ENCODE measurements around the gene CNTROB.

CNTROB gene, protein sequence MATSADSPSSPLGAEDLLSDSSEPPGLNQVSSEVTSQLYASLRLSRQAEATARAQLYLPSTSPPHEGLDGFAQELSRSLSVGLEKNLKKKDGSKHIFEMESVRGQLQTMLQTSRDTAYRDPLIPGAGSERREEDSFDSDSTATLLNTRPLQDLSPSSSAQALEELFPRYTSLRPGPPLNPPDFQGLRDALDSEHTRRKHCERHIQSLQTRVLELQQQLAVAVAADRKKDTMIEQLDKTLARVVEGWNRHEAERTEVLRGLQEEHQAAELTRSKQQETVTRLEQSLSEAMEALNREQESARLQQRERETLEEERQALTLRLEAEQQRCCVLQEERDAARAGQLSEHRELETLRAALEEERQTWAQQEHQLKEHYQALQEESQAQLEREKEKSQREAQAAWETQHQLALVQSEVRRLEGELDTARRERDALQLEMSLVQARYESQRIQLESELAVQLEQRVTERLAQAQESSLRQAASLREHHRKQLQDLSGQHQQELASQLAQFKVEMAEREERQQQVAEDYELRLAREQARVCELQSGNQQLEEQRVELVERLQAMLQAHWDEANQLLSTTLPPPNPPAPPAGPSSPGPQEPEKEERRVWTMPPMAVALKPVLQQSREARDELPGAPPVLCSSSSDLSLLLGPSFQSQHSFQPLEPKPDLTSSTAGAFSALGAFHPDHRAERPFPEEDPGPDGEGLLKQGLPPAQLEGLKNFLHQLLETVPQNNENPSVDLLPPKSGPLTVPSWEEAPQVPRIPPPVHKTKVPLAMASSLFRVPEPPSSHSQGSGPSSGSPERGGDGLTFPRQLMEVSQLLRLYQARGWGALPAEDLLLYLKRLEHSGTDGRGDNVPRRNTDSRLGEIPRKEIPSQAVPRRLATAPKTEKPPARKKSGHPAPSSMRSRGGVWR

GRCh38 chr17:7931709-7932482 lies at the start of gene CNTROB, which contains the start of gene TRAPPC1:
CNTROB (plus strand) TSS chr17:7932206; CDS start chr17:7933080, 874 bp downstream.
TRAPPC1 (minus strand) TSS chr17:7931946; CDS start chr17:7931829, 117 bp downstream.
- DNase-seq (ENCODE audit: low read depth): peak; percentile 99

DNA sequence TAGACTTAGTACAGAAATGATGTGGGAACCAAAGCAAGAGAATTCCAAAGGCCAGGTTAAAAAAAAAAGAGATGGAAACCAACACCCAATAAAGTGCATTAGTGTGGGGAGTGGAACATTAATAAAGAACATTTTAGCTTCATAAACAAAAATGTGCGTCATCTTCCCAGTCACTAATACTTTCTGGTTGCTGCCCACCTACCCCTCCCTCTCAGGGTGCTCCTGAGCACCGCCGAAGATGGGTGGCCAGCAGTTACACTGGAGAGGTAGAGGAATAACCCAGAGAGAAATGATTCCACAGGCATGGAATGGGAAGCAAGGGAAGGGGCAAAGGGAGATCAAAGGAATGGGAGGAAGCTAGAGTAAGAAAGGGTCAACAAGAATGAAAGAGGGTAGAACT lies 49.4 kb upstream of the CNTROB start:
- DNase-seq (ENCODE audit: low read depth): no peak

DNA sequence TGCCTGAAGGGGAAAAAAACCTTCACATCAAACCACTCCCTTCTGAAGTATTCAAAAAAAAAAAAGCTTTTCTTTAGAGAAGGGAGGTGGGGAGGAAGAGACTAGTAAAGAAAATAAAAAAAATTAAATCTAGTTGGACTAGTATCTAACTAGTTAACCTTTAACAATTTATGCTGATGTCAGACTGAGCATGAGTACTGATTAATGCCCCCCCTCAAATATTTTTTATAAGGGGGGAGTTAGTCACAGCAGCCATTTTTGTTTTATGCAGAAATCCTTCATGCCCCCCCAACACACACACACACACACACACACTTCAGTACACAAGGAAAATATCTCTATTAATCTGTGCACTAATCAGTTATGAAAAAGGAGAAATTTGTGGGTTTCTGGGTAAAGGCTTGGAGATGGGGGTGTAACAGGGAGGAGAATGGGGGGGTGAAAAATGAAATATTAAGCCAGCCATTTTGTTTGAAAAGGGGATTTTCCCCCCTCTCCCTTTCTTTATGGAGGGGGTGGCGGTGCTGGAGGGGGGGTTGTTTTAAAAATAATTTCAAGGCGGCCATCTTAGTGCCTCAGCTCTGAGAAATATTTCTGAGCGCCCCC lies 48.1 kb upstream of the CNTROB start:
- peak; percentile 15 for DNase-seq (ENCODE audit: low read depth)

DNA sequence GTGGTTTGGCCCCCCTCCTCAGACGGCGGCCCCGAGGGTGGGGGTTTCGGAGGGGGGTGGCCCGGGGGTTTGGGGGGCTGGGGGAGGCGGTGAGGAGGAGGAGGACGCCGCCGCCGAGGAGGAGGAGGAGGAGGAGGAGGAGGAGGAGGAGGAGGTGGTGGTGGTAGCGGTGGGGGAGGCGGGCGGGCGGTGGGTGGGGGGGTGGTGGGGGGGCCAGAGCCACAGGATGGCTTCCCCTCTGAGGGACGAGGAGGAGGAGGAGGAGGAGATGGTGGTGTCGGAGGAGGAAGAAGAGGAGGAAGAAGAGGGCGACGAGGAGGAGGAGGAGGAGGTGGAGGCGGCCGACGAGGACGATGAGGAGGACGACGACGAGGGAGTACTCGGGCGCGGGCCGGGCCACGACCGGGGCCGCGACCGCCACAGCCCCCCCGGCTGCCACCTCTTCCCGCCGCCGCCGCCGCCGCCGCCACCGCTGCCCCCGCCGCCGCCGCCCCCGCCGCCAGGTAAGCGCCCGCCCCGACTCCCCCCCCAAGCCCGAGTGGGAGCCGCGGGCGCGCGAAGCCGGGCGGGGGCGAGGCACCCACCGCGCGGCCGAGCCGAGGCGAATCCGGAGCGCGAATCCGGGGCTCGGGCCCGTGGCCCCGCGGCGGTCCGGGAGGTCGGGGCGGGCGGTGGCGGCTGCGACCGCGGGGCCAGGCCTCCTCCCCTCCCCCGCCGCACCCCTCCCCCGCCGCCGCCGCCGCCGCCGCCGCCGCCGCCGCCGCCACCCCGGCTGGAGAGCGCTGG lies 47.2 kb upstream of the CNTROB start:
- DNase-seq (ENCODE audit: low read depth): peak; percentile 26

GRCh38 chr17:7885367-7886226 lies 46.4 kb upstream of the CNTROB start:
- peak; percentile 26 for DNase-seq (ENCODE audit: low read depth)

DNA sequence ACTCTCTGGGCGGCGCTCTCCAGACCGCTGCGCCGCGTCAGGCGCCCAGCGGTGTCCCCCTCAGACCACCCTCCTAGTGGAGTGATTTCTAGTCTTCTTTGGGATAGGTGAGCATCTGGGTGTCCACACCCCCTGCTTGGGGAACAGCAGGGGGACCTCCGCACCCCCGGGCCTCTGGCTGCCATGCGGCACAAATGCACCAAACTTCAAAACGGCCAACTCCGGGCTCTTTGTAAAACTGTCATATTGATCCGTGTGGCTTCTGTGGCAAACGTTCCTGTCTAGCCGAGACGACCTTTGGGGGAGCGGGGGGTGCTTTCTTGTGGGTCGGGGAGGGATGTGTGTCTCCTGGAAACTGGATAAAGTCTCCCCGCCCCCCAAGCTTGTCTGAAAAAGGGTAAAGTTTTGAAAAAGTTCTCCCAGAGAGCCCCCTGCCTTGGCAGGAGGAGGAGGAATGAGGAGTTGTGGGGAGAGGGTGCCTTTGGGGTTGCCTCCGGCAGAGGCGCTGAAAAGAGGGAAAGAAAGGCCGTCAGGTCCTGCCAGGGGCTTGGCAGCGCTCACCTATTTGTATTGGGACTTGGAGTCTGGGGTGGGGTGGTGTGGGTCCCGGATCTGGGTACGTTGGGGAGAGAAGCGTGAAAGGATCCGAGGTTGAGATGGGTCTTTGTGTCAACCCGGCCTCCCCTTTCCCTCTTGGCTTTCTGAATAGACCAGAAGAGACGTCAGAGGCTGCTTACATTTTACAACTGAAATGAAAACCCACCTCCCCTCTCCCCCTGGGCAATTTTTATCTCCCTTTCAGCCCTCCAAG lies 45.6 kb upstream of the CNTROB start:
- DNase-seq (ENCODE audit: low read depth): peak; percentile 34

- no peak for DNase-seq (ENCODE audit: low read depth)
Observed at GRCh38 chr17:7887038-7887481, 44.9 kb upstream of the CNTROB start.

DNA sequence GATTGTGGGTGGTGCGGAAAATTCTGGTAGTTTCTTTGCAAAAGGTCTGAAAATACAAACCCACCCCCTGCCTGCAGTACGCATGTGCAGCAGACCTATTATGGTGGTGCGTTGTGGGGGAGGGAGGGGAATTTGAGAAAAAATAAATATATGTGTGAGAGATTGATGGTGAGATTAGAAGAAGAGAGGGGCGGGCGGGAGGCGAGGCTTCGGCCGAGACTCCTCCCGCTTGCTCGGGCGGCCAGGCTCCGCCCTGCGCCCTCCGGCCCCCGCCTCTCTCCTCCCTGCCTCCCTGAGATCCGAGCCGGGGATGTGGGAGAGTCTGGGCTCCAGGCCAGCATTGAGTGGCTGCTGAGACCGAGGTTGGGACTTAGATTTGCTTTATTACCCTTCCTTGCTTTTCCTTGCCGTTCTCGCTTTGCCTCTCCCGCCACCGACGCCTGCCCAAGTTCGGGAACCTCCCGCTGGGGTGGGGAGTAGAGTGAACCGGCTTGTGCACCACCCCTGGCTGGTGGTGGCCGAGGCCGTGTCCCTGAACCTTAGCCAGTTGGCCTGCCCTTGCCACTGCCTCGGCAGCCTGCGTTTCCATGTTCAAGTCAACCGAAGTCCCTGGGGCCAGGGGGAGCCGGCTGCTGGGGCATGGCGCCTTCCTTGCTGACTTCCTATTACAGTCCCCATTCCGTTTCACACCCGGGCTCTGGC lies 44.4 kb upstream of the CNTROB start:
- DNase-seq (ENCODE audit: low read depth): peak; percentile 80

DNA sequence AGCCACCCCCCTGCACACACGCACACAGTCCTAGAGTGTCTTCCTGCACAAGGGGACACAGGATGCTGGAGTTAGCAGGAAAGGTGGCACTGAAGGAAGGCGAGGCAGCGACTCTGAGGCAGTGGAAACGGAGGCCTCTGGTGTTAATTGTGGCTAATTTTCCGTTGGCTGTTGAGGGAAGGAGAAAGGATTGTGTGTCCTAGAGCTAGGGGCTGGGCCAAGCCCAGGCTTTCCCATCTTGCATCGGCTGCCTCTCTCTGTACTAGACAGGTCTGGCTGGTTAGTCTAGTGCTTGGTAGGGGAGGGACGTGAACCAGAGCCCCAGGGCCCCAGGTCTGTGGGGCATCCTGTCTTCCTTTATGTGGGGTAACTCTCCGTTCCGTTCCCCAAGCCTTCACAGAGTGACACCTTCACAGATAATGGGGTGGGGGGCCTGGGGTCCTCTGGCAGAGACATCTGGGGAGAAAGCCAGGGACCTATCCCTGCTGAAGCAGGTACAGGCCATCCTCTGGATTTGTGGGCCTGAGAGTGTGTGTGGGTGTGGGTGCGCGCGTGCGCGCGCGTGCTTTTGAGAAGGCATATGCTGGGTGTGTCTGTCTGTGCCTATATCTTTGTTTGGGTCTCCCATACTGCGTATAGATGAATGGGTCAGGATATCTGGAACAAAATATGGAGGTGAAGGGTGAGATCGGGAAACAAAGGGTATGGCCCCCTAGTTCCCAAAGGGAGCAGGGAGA lies 43.7 kb upstream of the CNTROB start, which contains the start of gene CHD3:
Gene CHD3, plus strand, starts transcription at position 606 of the 737 bp plus-strand sequence. CDS start 212 bp downstream, outside the sequence.
- peak; percentile 36 for DNase-seq (ENCODE audit: low read depth)

DNA sequence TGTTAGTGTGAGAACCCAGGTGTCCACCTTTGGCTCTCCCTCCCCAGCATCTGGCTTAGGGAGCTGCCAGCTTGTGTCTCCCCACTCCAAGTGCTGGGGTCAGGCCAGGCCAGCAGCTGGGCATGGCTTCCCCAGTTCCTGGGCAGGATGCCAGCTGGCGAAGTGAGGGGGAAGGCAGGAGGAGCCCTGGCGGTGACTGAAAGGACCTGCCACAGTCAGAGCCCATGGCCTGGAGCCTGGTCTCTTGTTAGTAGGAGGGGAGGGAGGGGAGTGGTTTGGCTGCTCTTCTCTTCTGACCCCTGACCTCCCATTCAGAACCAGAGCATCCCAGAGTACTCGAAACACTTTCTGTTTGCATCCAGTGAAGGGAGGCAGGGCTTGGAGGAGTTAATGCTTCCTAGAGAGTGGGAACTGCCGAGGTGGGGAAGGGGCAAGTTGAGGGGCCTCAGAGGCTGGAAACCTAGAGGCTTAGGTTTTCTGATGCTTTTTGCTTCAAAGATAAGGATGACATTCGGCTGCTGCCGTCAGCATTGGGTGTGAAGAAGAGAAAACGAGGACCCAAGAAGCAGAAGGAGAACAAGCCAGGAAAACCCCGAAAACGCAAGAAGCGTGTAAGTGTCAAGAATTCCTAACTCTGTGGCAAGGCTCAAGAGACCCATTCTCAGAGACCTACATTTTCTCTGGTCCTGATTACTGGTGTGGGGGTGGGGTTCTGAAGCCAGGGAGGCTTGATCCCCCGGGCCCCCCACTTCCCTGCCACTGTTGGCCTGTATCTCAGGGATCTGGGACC lies 42.6 kb upstream of the CNTROB start:
- DNase-seq (ENCODE audit: low read depth): no peak

- DNase-seq (ENCODE audit: low read depth): no peak
Observed at GRCh38 chr17:7893187-7893880, 38.7 kb upstream of the CNTROB start.

DNA sequence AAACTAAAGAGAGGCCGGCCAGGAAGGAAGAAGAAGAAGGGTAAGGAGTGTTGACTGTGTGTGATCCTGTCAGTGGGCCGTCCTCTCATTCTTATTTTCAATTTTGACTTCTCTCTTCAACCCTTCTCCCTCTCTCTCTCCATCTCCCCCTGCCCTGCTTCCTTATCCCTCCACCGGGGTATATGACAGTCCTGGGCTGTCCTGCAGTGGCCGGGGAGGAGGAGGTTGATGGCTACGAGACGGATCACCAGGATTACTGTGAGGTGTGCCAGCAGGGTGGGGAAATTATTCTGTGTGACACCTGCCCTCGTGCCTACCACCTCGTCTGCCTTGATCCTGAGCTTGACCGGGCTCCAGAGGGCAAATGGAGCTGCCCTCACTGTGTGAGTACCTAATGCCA lies 37.8 kb upstream of the CNTROB start:
- no peak for DNase-seq (ENCODE audit: low read depth)

DNA sequence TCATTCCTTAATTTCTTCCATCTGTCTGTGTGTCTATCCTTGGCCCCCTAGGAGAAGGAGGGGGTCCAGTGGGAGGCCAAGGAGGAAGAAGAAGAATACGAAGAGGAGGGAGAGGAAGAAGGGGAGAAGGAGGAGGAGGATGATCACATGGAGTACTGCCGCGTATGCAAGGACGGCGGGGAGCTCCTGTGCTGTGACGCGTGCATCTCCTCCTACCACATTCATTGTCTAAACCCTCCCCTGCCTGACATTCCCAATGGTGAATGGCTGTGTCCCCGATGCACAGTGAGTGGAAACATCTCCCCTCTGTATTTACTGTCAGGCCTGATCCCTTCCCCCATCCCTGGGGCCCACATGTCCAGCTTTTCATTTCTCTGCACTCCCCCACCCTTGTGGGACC lies 37.1 kb upstream of the CNTROB start:
- no peak for DNase-seq (ENCODE audit: low read depth)

- no peak for DNase-seq (ENCODE audit: low read depth)
Observed at GRCh38 chr17:7897090-7897489, 34.9 kb upstream of the CNTROB start.

DNA sequence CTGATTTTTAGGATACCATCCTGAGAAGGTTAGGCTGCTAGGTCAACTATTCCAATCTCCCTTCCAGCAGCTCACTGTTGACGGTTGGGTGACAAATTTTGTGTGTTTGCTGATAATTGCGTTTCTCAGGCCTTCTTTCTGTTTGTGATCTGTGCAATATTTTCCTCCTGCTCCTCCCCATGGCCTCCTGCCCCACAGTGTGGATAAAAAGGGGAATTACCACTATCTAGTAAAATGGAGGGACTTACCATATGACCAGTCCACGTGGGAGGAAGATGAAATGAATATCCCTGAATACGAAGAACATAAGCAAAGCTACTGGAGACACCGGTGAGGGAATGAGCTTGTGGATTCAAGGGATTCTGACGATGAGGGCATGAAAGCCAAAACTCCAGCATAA lies 34.2 kb upstream of the CNTROB start:
- DNase-seq (ENCODE audit: low read depth): no peak

Data from stimulated activated CD8-positive, alpha-beta memory T cell treated with anti-CD3 and anti-CD28 coated beads, Interleukin-4, amount 100 ng/mL, for 24 hours (primary cell).